NCI-H748 (cell line): Measurements from ENCODE around the gene OGT.
"Not testable (repeated sequence)": the region's sequence is repeated elsewhere in the genome, so short reads cannot be mapped to it uniquely, and the experiment has no call there.

Experiments used
- DNase-seq: peaks from one replicate; lab custom pipeline; 2025; ENCODE audit not compliant: unreplicated experiment; lab: John Stamatoyannopoulos, UW

The OGT gene

GRCh38 chrX:71579990-71580380, 47.1 kb downstream of the OGT start:
- no peak for DNase-seq

- DNase-seq, result no peak
Measured at GRCh38 chrX:71581210-71581609, 48.3 kb downstream of the OGT start.

- DNase-seq, result no peak
Measured at GRCh38 chrX:71586929-71587328, 54.0 kb downstream of the OGT start.

- DNase-seq, result not testable (repeated sequence)
Measured at GRCh38 chrX:71593210-71593609, 60.3 kb downstream of the OGT start.

- no peak for DNase-seq
Measured at GRCh38 chrX:71599965-71600364, 67.1 kb downstream of the OGT start.

GRCh38 chrX:71603618-71604017, 70.7 kb downstream of the OGT start:
- no peak for DNase-seq

GRCh38 chrX:71604141-71604540, 71.2 kb downstream of the OGT start:
- DNase-seq, result no peak

GRCh38 chrX:71604796-71605568, 72.1 kb downstream of the OGT start:
- DNase-seq, result no peak

GRCh38 chrX:71606536-71607216, 73.8 kb downstream of the OGT start:
- DNase-seq, result no peak

GRCh38 chrX:71607488-71607887, 74.6 kb downstream of the OGT start:
- DNase-seq, result no peak

- DNase-seq, result no peak
Measured at GRCh38 chrX:71609095-71609750, 76.3 kb downstream of the OGT start.

- not testable (repeated sequence) for DNase-seq
Measured at GRCh38 chrX:71611736-71612135, 78.8 kb downstream of the OGT start.

- DNase-seq, result no peak
Measured at GRCh38 chrX:71612256-71612655, 79.4 kb downstream of the OGT start.

GRCh38 chrX:71615056-71615455, 82.2 kb downstream of the OGT start:
- DNase-seq, result no peak

- no peak for DNase-seq
Measured at GRCh38 chrX:71615954-71616353, 83.0 kb downstream of the OGT start.

GRCh38 chrX:71616672-71617529, 84.0 kb downstream of the OGT start:
- no peak for DNase-seq

GRCh38 chrX:71617742-71618141, 84.8 kb downstream of the OGT start:
- no peak for DNase-seq

GRCh38 chrX:71618303-71618721, 85.4 kb downstream of the OGT start, which contains the start of gene CXCR3:
Gene CXCR3, minus strand, starts transcription at chrX:71618511. Its CDS starts 62 bp downstream, at chrX:71618449.
- DNase-seq, result no peak

GRCh38 chrX:71618787-71619186, 85.9 kb downstream of the OGT start:
- no peak for DNase-seq

GRCh38 chrX:71619193-71619592, 86.3 kb downstream of the OGT start:
- no peak for DNase-seq

- no peak for DNase-seq
Measured at GRCh38 chrX:71619986-71620385, 87.1 kb downstream of the OGT start.
